Measurements from ENCODE around the gene SPINDOC.

SPINDOC gene

GRCh38 chr11:63846897-63847296 is 33.6 kb downstream of the SPINDOC start:
- no peak for TF ChIP-seq RARB (CRISPR knock-in tag; IDR thresholded peaks at IDR 0.05)
- no peak for TF ChIP-seq CSRNP3 (CRISPR knock-in tag; IDR thresholded peaks at IDR 0.05)
- no peak for TF ChIP-seq ARNTL (CRISPR knock-in tag; IDR thresholded peaks at IDR 0.05; ENCODE audit: borderline replicate concordance, low read depth)
- TF ChIP-seq OSR1 (CRISPR knock-in tag; IDR thresholded peaks at IDR 0.05), result no peak
- no peak for TF ChIP-seq TSHZ2 (CRISPR knock-in tag; IDR thresholded peaks at IDR 0.05)
- TF ChIP-seq PPARA (CRISPR knock-in tag; IDR thresholded peaks at IDR 0.05; ENCODE audit: borderline replicate concordance), result no peak
- no peak for ATAC-seq

GRCh38 chr11:63847363-63847762 is 34.1 kb downstream of the SPINDOC start:
- TF ChIP-seq BACH2 (CRISPR knock-in tag; IDR thresholded peaks at IDR 0.05; ENCODE audit: borderline replicate concordance), result no peak
- TF ChIP-seq TOX (CRISPR knock-in tag; IDR thresholded peaks at IDR 0.05; ENCODE audit: borderline replicate concordance), result no peak
- TF ChIP-seq OSR1 (CRISPR knock-in tag; IDR thresholded peaks at IDR 0.05), result no peak
- TF ChIP-seq ZFP3 (CRISPR knock-in tag; IDR thresholded peaks at IDR 0.05), result no peak
- no peak for TF ChIP-seq TCF4 (CRISPR knock-in tag; IDR thresholded peaks at IDR 0.05; ENCODE audit: borderline replicate concordance)
- no peak for TF ChIP-seq GLIS3 (CRISPR knock-in tag; IDR thresholded peaks at IDR 0.05)
- TF ChIP-seq ESRRG (CRISPR knock-in tag; IDR thresholded peaks at IDR 0.05), result no peak
- no peak for TF ChIP-seq ZNF70 (CRISPR knock-in tag; IDR thresholded peaks at IDR 0.05)
- no peak for TF ChIP-seq ZFP30 (CRISPR knock-in tag; IDR thresholded peaks at IDR 0.05)
- no peak for TF ChIP-seq PPARA (CRISPR knock-in tag; IDR thresholded peaks at IDR 0.05; ENCODE audit: borderline replicate concordance)
- TF ChIP-seq ISL1 (CRISPR knock-in tag; IDR thresholded peaks at IDR 0.05), result no peak
- no peak for TF ChIP-seq RARB (CRISPR knock-in tag; IDR thresholded peaks at IDR 0.05)
- no peak for TF ChIP-seq ZNF8 (CRISPR knock-in tag; IDR thresholded peaks at IDR 0.05)
- TF ChIP-seq ZNF565 (CRISPR knock-in tag; conservative IDR thresholded peaks at IDR 0.05; ENCODE audit: low read depth), result no peak
- no peak for TF ChIP-seq SNAI2 (CRISPR knock-in tag; IDR thresholded peaks at IDR 0.05)
- TF ChIP-seq ZC3H10 (CRISPR knock-in tag; IDR thresholded peaks at IDR 0.05), result no peak
- TF ChIP-seq CSRNP3 (CRISPR knock-in tag; IDR thresholded peaks at IDR 0.05), result no peak
- TF ChIP-seq ARNTL (CRISPR knock-in tag; IDR thresholded peaks at IDR 0.05; ENCODE audit: borderline replicate concordance, low read depth), result no peak
- no peak for ATAC-seq

- ATAC-seq, result no peak
- TF ChIP-seq TOX (CRISPR knock-in tag; IDR thresholded peaks at IDR 0.05; ENCODE audit: borderline replicate concordance) (no peak), TCF4 (CRISPR knock-in tag; IDR thresholded peaks at IDR 0.05; ENCODE audit: borderline replicate concordance) (no peak), ISL1 (CRISPR knock-in tag; IDR thresholded peaks at IDR 0.05) (no peak), ZNF565 (CRISPR knock-in tag; conservative IDR thresholded peaks at IDR 0.05; ENCODE audit: low read depth) (no peak)
Measured at GRCh38 chr11:63849691-63850090, 36.4 kb downstream of the SPINDOC start.

GRCh38 chr11:63850920-63851319 is 37.7 kb downstream of the SPINDOC start:
- ATAC-seq, result no peak
- TF ChIP-seq ZFP30 (CRISPR knock-in tag; IDR thresholded peaks at IDR 0.05), result no peak
- no peak for TF ChIP-seq POU6F1 (CRISPR knock-in tag; IDR thresholded peaks at IDR 0.05; ENCODE audit: borderline replicate concordance, low read depth)
- TF ChIP-seq RARB (CRISPR knock-in tag; IDR thresholded peaks at IDR 0.05), result no peak
- no peak for TF ChIP-seq ZC3H10 (CRISPR knock-in tag; IDR thresholded peaks at IDR 0.05)
- TF ChIP-seq OSR1 (CRISPR knock-in tag; IDR thresholded peaks at IDR 0.05), result no peak
- no peak for TF ChIP-seq TSHZ2 (CRISPR knock-in tag; IDR thresholded peaks at IDR 0.05)
